GM18951 (cell line): ENCODE results near the gene FBP1.

Experiments
- POLR2A ChIP-seq: IDR thresholded peaks from 4 replicates; pipeline ENCODE4 v1.6.1; 2011; ENCODE audit warnings: mild to moderate bottlenecking; ENCODE audit not compliant: insufficient read length, insufficient read depth; ENCODE audit errors: extremely low read depth
- in situ Hi-C: fragments of 300-500 bp; cut with MboI; formaldehyde crosslinking; loops from one replicate; pipeline ENCODE4 v1.12.0; 2022; ENCODE audit warnings: low sequenced_read_pairs, mixed read lengths, inconsistent platforms; ENCODE audit not compliant: unreplicated experiment

The FBP1 gene

GRCh38 chr9:94639061-94639998 lies at the start of gene FBP1:
FBP1 (minus strand) TSS chr9:94639518; CDS start chr9:94639310, 208 bp downstream.
- in situ Hi-C loops: no loop called here
- no peak for TF ChIP-seq POLR2A

GRCh38 chr9:94687451-94687850 lies 48.1 kb upstream of the FBP1 start:
- no peak for TF ChIP-seq POLR2A
- in situ Hi-C loops: no loop called here

- in situ Hi-C loops: no loop called here
- no peak for TF ChIP-seq POLR2A
Observed at GRCh38 chr9:94685359-94685758, 46.0 kb upstream of the FBP1 start.

- no peak for TF ChIP-seq POLR2A
- in situ Hi-C loops: loop anchor here (5.0 kb wide), 1 partner anchor 446 kb away; no protein-coding TSS in a partner anchor
Observed at GRCh38 chr9:94681508-94681907, 42.2 kb upstream of the FBP1 start.

GRCh38 chr9:94680621-94681020 lies 41.3 kb upstream of the FBP1 start:
- TF ChIP-seq POLR2A: no peak
- in situ Hi-C loops: loop anchor here (5.0 kb wide), 1 partner anchor 447 kb away; no protein-coding TSS in a partner anchor

GRCh38 chr9:94680020-94680419 lies 40.7 kb upstream of the FBP1 start:
- in situ Hi-C loops: loop anchor here (5.0 kb wide), 1 partner anchor 447 kb away; no protein-coding TSS in a partner anchor
- TF ChIP-seq POLR2A: no peak

GRCh38 chr9:94679587-94679986 lies 40.3 kb upstream of the FBP1 start:
- in situ Hi-C loops: no loop called here

GRCh38 chr9:94677929-94678328 lies 38.6 kb upstream of the FBP1 start:
- no peak for TF ChIP-seq POLR2A
- in situ Hi-C loops: no loop called here

More at GRCh38 chr9:94679587-94679986, 40.3 kb upstream of the FBP1 start:
- no peak for TF ChIP-seq POLR2A

GRCh38 chr9:94676446-94677131 lies 37.3 kb upstream of the FBP1 start:
- no peak for TF ChIP-seq POLR2A
- in situ Hi-C loops: no loop called here

- no peak for TF ChIP-seq POLR2A
- in situ Hi-C loops: no loop called here
Observed at GRCh38 chr9:94675008-94675881, 35.9 kb upstream of the FBP1 start.

GRCh38 chr9:94672811-94673487 lies 33.6 kb upstream of the FBP1 start:
- in situ Hi-C loops: no loop called here
- no peak for TF ChIP-seq POLR2A

- TF ChIP-seq POLR2A: no peak
- in situ Hi-C loops: no loop called here
Observed at GRCh38 chr9:94668928-94669729, 29.8 kb upstream of the FBP1 start.

- in situ Hi-C loops: no loop called here
- no peak for TF ChIP-seq POLR2A
Observed at GRCh38 chr9:94668418-94668927, 29.2 kb upstream of the FBP1 start.
